AG08395 (cell line): Measurements from ENCODE around the gene ZNHIT6.

Source experiments
- DNase-seq: peaks from one replicate; pipeline ENCODE4 v3.0.0; 2012; ENCODE audit warnings: mixed read lengths, low spot score

The ZNHIT6 gene

DNA sequence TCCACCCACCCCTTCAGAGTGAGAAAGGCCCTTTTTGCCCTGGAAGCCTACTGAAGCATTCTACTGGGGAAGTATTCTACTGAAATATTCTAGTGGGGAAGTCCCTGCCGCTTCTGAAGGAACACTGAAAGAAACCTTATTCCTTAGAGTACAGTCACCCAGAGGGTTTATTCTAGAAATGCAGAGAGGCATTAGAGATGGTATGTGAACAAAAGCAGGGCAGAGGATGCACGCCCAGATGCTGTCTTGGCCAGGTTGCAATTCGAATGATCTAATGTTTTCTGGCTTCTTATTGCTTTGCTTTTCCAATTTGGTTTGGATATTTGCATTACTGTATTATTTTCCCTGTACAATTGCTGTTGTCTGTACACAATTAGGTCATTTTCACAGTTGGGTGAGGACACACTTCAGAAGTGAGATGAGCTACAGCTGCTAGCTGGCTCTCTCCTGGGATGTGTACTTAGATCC lies 90.6 kb downstream of the ZNHIT6 start:
- DNase-seq = peak; percentile 74

DNA sequence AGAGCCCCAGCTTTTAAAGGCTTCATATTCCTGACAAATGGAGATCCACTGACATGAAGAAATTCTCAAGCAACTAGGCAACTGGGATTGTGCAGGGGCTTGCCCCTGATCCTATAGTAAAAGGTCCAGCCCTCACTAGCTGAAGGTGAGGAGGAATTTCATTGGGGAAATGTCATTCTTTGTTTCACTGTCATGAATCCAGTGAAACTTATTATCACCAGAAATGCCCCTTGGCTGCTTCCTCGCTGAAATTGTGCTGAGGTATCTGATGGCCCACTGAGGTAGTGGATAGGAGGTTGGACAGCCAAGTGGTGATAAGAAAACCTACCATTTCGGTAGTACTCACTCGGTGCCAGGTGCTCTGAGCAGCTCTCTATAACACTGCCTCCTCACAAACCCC lies 91.5 kb downstream of the ZNHIT6 start:
- no peak for DNase-seq

DNA sequence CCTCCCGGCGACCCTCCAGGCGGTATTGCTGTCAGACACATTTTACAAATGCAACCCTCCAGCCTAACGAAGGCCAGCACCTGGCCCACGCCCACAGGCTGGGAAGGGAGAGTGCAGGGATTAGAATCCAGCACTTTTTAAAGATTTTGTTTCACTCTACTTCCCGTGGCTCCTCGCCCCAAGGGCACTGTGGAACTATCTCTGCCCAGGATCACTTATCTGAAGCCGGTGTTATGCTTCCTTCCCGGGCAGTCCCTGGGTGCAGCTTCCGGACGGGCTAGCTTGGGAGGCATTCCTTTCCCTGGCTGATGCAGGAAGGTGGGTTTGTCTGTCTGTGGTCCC lies 91.9 kb downstream of the ZNHIT6 start:
- DNase-seq = no peak

GRCh38 chr1:85615586-85616363 lies 92.5 kb downstream of the ZNHIT6 start:
- DNase-seq = no peak

- peak; percentile 81 for DNase-seq
Measured at GRCh38 chr1:85612704-85613361, 95.4 kb downstream of the ZNHIT6 start.

- DNase-seq = peak; percentile 95
Measured at GRCh38 chr1:85611856-85612255, 96.4 kb downstream of the ZNHIT6 start.

- peak; percentile 73 for DNase-seq
Measured at GRCh38 chr1:85611425-85611824, 96.8 kb downstream of the ZNHIT6 start.

GRCh38 chr1:85609976-85610375 lies 98.3 kb downstream of the ZNHIT6 start:
- DNase-seq = no peak

GRCh38 chr1:85608851-85609250 lies 99.4 kb downstream of the ZNHIT6 start:
- no peak for DNase-seq

DNA sequence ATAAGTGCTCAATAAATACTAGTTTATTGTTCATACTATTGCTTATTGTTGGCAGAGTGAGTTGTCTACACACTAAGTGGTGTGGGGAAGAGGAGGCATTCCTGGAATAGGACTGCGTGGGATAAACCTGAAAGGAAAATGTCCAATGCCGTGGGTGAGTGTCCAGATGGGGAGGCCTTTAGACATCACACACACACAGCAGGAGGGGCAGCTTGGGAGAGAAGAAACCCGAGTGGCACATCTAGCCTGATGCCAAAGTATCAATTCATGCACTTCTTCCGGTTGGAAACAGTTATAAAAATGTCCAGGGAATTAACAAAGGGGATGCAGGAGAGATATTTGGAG lies 100.3 kb downstream of the ZNHIT6 start:
- no peak for DNase-seq

GRCh38 chr1:85607126-85607920 lies 100.9 kb downstream of the ZNHIT6 start:
- DNase-seq = peak; percentile 95

GRCh38 chr1:85606414-85606800 lies 101.8 kb downstream of the ZNHIT6 start:
- DNase-seq = no peak

DNA sequence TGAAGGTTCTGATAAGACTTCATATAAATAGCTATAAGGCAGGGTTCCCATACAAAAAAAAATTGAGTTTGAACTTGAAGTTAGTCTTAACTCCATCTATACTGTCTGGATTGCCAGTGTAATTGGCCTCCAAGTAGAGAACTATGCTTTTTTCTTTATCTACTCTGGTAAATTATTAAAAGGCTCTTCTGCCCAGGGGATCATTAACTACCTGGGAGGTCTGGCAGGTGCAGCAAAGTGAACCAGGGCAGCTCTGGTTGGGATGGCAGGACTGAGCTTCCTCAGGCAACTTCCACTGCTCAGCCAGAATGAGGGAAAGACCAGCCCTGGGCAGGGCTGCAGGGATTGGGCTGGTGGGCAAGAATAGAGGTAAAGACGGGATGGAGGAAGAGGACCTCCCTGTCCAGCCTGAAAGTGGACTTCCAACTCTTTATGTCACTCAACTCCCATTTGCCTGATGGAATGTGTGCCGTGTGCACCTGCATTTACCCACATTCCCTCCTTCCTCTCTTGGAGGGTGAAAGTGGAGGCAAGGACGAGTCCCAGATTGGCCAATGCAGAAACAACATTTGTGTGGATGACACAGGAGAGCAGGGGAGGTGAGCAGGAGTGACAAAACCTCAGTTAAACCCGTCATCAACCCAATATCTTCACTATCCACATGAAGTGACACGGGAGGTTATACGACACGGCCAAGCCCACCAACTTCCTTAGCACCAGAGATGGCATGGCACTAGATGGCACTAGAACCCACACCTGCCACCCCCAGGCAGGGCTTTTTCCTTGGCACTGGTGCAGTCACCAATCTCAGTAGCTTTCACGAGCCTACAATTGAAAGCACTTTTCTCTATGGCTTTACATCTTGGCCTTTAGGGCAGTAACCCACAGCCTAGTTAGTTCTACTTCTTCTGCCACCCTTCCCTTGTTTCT lies 102.5 kb downstream of the ZNHIT6 start:
- no peak for DNase-seq

DNA sequence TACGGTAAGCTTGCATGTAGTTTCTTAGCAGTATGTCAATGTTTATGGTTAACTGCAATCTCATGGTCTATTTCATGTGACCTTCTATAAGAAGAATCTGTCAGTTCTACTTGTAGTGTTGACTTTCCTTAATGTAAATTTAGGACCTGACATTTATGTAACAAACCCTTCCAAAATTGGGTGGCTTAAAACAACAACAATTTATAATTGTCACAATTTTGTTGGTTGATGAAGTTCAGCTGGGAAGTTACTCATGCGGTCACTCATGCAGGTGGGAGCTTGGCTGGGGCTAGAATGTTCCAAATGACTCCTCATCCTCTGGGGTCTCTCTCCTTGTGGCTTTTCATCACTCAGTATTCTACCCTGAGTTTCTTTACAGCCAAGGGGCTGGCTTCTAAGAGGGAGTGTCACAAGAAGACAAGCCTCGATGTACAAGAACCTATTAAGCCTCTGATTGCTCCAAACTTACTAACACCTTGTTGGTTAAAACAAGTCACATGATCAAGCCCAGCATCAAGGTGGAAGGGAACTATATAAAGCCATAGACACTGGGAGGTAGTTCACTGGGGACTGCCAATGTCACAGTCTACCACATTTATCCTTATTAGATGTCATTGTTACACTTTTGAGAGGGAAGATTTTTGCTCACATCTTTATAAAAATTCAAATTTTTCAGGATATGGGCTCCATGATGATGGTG lies 103.8 kb downstream of the ZNHIT6 start:
- DNase-seq = no peak

GRCh38 chr1:85603086-85603880 lies 105.0 kb downstream of the ZNHIT6 start:
- DNase-seq = no peak

- DNase-seq = no peak
Measured at GRCh38 chr1:85602571-85602970, 105.7 kb downstream of the ZNHIT6 start.

GRCh38 chr1:85601901-85602300 lies 106.3 kb downstream of the ZNHIT6 start:
- no peak for DNase-seq

DNA sequence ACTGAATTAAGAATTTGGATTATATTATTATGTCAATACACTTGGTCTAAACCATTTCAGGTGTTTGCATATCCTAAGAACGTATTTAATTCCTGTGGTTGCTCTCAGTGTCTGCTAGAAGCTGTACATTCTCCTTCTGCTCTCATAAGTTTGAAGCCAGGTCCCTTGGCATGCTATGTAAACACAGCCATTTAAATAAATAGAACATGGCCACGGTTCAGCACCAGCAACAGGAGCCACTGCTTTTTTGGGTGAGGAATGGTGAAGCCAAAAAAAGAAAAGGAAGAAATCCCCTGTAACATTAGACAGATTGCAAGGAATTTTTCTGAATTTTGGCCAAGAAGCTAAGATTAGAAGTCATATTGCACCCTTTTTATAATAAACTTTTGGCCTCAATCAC lies 108.6 kb downstream of the ZNHIT6 start:
- DNase-seq = no peak
